MM.1S (cell line): ENCODE results near the gene CLMN.

Source experiments
- DNase-seq: peaks from one replicate; pipeline ENCODE4 v3.0.0-alpha.2; 2015
- H2AFZ ChIP-seq: fragments of 300-600 bp; sonication (generic); 2 replicates; pipeline ENCODE4 v1.6.0; 2016; ENCODE audit warnings: antibody characterized with exemption, low read length
- H3F3A ChIP-seq: fragments of 300-600 bp; sonication (generic); 2 replicates; pipeline ENCODE4 v1.6.1; 2016; ENCODE audit warnings: mild to moderate bottlenecking, antibody characterized with exemption, low read length, moderate library complexity, mixed read lengths; ENCODE audit not compliant: insufficient read depth
- H3K27ac ChIP-seq: fragments of 300-600 bp; sonication (generic); 2 replicates; pipeline ENCODE4 v1.5.1; 2016; ENCODE audit warnings: mild to moderate bottlenecking, low read length
- H3K27me3 ChIP-seq: fragments of 300-600 bp; sonication (generic); replicated peaks from 2 replicates; pipeline ENCODE4 v1.6.0; 2016; ENCODE audit warnings: low read length; ENCODE audit not compliant: insufficient read depth
- H3K36me3 ChIP-seq: fragments of 300-600 bp; sonication (generic); replicated peaks from 2 replicates; pipeline ENCODE4 v1.6.1; 2016; ENCODE audit warnings: mild to moderate bottlenecking, low read length, mixed read lengths; ENCODE audit not compliant: insufficient read depth
- H3K4me1 ChIP-seq: fragments of 300-600 bp; sonication (generic); 2 replicates; pipeline ENCODE4 v1.6.1; 2016; ENCODE audit warnings: low read length, mixed read lengths
- H3K4me2 ChIP-seq: fragments of 300-600 bp; sonication (generic); 2 replicates; pipeline ENCODE4 v1.6.0; 2016; ENCODE audit warnings: low read depth, low read length
- H3K4me3 ChIP-seq: fragments of 300-600 bp; sonication (generic); 2 replicates; pipeline ENCODE4 v1.5.1; 2016; ENCODE audit warnings: low read length, mixed read lengths
- H3K79me2 ChIP-seq: fragments of 300-600 bp; sonication (generic); 2 replicates; pipeline ENCODE4 v1.6.1; 2016; ENCODE audit warnings: mixed run types, low read length, mixed read lengths
- H3K9ac ChIP-seq: fragments of 300-600 bp; sonication (generic); 2 replicates; pipeline ENCODE4 v1.6.1; 2016; ENCODE audit warnings: low read length, mixed read lengths
- H3K9me2 ChIP-seq: fragments of 300-600 bp; sonication (generic); replicated peaks from 2 replicates; pipeline ENCODE4 v1.6.1; 2016; ENCODE audit warnings: mild to moderate bottlenecking, low read length, mixed read lengths; ENCODE audit not compliant: insufficient read depth
- H3K9me3 ChIP-seq: fragments of 300-600 bp; sonication (generic); replicated peaks from 2 replicates; pipeline ENCODE4 v1.6.1; 2016; ENCODE audit warnings: mild to moderate bottlenecking, low read length, mixed read lengths; ENCODE audit not compliant: insufficient read depth
- H4K20me1 ChIP-seq: fragments of 300-600 bp; sonication (generic); 2 replicates; pipeline ENCODE4 v1.6.1; 2016; ENCODE audit warnings: mild to moderate bottlenecking, low read length, moderate library complexity, mixed read lengths; ENCODE audit not compliant: insufficient read depth
- EZH2 ChIP-seq: fragments of 300-600 bp; sonication (generic); optimal IDR thresholded peaks from 2 replicates; pipeline ENCODE3; 2017; ENCODE audit warnings: low read depth, mild to moderate bottlenecking, antibody characterized with exemption, low read length, mixed read lengths
- EZH2phosphoT487 ChIP-seq: fragments of 300-600 bp; sonication (generic); IDR thresholded peaks from 2 replicates; pipeline ENCODE4 v1.6.1; 2018; ENCODE audit warnings: antibody characterized with exemption, low read length
- TF ChIP-seq, protein P1 (sequence below): fragments of 300-600 bp; sonication (generic); IDR thresholded peaks from 2 replicates; pipeline ENCODE4 v1.5.1; 2016; ENCODE audit warnings: antibody characterized with exemption, low read length, mixed read lengths

The CLMN gene

DNA sequence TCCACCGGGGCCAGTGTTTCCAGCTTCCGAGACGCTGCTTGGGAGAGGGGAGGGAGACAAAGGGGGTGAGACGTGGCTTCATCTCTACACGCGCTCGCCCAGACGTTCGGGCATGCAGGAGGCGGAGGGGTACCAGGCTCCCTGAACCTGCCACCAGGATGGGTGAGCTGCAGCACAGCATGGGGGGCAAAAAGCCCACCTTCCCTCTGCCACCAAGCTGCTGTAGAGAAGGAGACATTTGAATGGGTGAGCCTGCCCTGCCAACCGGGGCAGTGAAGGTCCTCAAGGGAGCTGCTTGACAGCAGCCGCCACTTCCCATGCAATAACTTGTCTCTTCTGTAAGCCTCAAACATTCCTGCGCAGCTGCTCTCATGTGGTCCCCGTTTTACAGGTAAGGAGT, 83.9 kb downstream of the CLMN start:
- no peaks in the 10 kb centered on the region for H3K9me2 ChIP-seq
- TF ChIP-seq EZH2 (no peak), EZH2phosphoT487 (no peak)
- TF ChIP-seq, protein P1, sequence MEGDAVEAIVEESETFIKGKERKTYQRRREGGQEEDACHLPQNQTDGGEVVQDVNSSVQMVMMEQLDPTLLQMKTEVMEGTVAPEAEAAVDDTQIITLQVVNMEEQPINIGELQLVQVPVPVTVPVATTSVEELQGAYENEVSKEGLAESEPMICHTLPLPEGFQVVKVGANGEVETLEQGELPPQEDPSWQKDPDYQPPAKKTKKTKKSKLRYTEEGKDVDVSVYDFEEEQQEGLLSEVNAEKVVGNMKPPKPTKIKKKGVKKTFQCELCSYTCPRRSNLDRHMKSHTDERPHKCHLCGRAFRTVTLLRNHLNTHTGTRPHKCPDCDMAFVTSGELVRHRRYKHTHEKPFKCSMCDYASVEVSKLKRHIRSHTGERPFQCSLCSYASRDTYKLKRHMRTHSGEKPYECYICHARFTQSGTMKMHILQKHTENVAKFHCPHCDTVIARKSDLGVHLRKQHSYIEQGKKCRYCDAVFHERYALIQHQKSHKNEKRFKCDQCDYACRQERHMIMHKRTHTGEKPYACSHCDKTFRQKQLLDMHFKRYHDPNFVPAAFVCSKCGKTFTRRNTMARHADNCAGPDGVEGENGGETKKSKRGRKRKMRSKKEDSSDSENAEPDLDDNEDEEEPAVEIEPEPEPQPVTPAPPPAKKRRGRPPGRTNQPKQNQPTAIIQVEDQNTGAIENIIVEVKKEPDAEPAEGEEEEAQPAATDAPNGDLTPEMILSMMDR, result no peak

DNA sequence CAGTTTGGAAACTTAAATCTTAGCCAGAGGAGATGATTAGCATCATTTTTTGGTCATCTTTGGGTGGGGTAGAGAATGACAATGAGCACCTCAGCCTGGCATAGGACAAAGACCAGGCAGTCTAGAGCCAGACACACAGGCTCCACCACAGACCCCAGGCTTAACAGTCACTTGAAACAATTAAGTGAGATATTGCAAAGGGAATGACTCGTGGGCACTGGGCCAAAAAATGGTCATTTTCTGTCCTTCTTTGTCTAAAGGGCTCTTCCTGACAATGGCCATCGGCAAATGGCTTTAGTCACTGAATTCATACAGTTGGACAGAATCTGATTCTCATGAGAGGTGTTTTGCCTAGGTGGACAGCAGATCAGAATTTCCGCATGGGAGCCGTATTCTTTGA, 84.4 kb downstream of the CLMN start:
- no peak overlapping the region for H2AFZ ChIP-seq
- no peaks in the 10 kb centered on the region for H3K79me2 ChIP-seq
- no peaks in the 10 kb centered on the region for H3K27me3 ChIP-seq
- H3K9ac ChIP-seq, result no peak overlapping the region
- no peaks in the 10 kb centered on the region for H4K20me1 ChIP-seq
- H3F3A ChIP-seq, result no peaks in the 10 kb centered on the region
- no peak overlapping the region for H3K27ac ChIP-seq
- no peak overlapping the region for H3K4me3 ChIP-seq
- DNase-seq, result no peak
- no peaks in the 10 kb centered on the region for H3K4me1 ChIP-seq
- H3K9me3 ChIP-seq, result no peaks in the 10 kb centered on the region
- no peaks in the 10 kb centered on the region for H3K9me2 ChIP-seq
- H3K36me3 ChIP-seq, result no peaks in the 10 kb centered on the region
- TF ChIP-seq EZH2phosphoT487, result no peak
- TF ChIP-seq, protein P1, result no peak
- TF ChIP-seq EZH2, result no peak
- H3K4me2 ChIP-seq, result no peak overlapping the region

More for the DNA sequence above, 83.9 kb downstream of the CLMN start:
- Histone ChIP-seq H3K27ac (no peak overlapping the region), H3K9ac (no peak overlapping the region), H3K79me2 (no peaks in the 10 kb centered on the region), H3K9me3 (no peaks in the 10 kb centered on the region), H2AFZ (no peak overlapping the region), H3K36me3 (no peaks in the 10 kb centered on the region), H3K4me1 (no peaks in the 10 kb centered on the region), H3K4me3 (no peak overlapping the region), H4K20me1 (no peaks in the 10 kb centered on the region), H3K4me2 (no peak overlapping the region), H3K27me3 (no peaks in the 10 kb centered on the region), H3F3A (no peaks in the 10 kb centered on the region)
- DNase-seq, result no peak

DNA sequence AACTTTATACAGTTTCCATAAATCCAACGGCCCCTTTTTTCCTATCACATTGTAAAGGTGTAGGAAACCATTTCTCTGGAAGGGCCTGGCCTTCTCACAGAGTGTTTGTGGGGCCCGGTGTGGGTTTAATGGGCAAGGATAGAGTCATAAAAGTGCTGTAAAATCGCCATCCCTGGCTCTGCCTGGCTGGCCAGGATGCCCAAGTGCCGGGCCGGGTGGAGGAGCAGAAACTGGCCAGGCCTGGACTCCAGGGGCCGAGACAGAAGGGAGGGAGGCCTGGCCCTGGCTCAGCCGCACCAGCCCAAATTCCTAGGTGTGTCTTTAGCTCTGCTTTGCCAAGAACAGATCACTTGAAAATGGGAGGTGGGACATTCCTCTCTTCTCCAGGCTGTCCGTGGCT, 85.3 kb downstream of the CLMN start:
- H3K27me3 ChIP-seq, result no peaks in the 10 kb centered on the region
- no peaks in the 10 kb centered on the region for H3K4me1 ChIP-seq
- H3K4me2 ChIP-seq, result no peak overlapping the region
- H3K9me3 ChIP-seq, result no peaks in the 10 kb centered on the region
- no peaks in the 10 kb centered on the region for H3F3A ChIP-seq
- H3K9ac ChIP-seq, result no peak overlapping the region
- no peak for TF ChIP-seq EZH2
- TF ChIP-seq EZH2phosphoT487, result no peak
- TF ChIP-seq, protein P1, result no peak
- no peaks in the 10 kb centered on the region for H3K9me2 ChIP-seq
- H3K36me3 ChIP-seq, result no peaks in the 10 kb centered on the region
- no peak overlapping the region for H3K27ac ChIP-seq
- no peak overlapping the region for H3K4me3 ChIP-seq
- H2AFZ ChIP-seq, result no peak overlapping the region
- H3K79me2 ChIP-seq, result no peaks in the 10 kb centered on the region
- no peaks in the 10 kb centered on the region for H4K20me1 ChIP-seq
- no peak for DNase-seq
